Neural cell (in vitro differentiated cells): Measurements from ENCODE around the gene MT4.

Experiments used
- MXI1 ChIP-seq: fragments of 450-650 bp; conservative IDR thresholded peaks from 2 replicates; pipeline ENCODE4 v1.6.1; 2014; ENCODE audit warnings: antibody characterized with exemption, mild to moderate bottlenecking; ENCODE audit not compliant: poor library complexity, severe bottlenecking
- POLR2AphosphoS5 ChIP-seq: IDR thresholded peaks from 2 replicates; pipeline ENCODE4 v1.6.1; 2012
- TF ChIP-seq, protein P1 (sequence below): fragments of 450-650 bp; IDR thresholded peaks from 2 replicates; pipeline ENCODE4 v1.5.1; 2014; ENCODE audit warnings: antibody characterized with exemption, mild to moderate bottlenecking, moderate library complexity; ENCODE audit not compliant: poor library complexity, severe bottlenecking
- TF ChIP-seq, protein P2 (sequence below): IDR thresholded peaks from 2 replicates; pipeline ENCODE4 v1.6.1; 2012; ENCODE audit warnings: borderline replicate concordance

DNA sequence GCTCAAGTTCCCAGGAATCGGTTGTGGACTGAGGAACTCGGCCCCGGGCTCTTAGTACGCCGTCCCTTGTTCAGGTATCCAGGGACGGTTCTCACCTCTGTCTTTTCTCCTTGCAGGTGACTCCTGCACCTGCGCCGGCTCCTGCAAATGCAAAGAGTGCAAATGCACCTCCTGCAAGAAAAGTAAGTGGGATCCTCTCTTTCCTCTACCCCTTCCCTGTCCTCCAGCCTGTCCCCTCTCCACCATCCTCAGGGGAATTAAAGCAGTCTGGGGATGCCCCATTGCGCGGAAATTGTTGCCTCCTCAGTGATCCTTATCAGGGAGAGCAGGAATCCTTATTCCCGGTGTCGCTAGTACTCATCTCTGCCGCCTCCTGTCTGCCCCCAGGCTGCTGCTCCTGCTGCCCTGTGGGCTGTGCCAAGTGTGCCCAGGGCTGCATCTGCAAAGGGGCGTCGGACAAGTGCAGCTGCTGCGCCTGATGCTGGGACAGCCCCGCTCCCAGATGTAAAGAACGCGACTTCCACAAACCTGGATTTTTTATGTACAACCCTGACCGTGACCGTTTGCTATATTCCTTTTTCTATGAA lies 44.1 kb downstream of the MT4 start:
- TF ChIP-seq POLR2AphosphoS5 (no peak), MXI1 (no peak)
- TF ChIP-seq, protein P1, sequence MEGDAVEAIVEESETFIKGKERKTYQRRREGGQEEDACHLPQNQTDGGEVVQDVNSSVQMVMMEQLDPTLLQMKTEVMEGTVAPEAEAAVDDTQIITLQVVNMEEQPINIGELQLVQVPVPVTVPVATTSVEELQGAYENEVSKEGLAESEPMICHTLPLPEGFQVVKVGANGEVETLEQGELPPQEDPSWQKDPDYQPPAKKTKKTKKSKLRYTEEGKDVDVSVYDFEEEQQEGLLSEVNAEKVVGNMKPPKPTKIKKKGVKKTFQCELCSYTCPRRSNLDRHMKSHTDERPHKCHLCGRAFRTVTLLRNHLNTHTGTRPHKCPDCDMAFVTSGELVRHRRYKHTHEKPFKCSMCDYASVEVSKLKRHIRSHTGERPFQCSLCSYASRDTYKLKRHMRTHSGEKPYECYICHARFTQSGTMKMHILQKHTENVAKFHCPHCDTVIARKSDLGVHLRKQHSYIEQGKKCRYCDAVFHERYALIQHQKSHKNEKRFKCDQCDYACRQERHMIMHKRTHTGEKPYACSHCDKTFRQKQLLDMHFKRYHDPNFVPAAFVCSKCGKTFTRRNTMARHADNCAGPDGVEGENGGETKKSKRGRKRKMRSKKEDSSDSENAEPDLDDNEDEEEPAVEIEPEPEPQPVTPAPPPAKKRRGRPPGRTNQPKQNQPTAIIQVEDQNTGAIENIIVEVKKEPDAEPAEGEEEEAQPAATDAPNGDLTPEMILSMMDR = no peak
- TF ChIP-seq, protein P2, sequence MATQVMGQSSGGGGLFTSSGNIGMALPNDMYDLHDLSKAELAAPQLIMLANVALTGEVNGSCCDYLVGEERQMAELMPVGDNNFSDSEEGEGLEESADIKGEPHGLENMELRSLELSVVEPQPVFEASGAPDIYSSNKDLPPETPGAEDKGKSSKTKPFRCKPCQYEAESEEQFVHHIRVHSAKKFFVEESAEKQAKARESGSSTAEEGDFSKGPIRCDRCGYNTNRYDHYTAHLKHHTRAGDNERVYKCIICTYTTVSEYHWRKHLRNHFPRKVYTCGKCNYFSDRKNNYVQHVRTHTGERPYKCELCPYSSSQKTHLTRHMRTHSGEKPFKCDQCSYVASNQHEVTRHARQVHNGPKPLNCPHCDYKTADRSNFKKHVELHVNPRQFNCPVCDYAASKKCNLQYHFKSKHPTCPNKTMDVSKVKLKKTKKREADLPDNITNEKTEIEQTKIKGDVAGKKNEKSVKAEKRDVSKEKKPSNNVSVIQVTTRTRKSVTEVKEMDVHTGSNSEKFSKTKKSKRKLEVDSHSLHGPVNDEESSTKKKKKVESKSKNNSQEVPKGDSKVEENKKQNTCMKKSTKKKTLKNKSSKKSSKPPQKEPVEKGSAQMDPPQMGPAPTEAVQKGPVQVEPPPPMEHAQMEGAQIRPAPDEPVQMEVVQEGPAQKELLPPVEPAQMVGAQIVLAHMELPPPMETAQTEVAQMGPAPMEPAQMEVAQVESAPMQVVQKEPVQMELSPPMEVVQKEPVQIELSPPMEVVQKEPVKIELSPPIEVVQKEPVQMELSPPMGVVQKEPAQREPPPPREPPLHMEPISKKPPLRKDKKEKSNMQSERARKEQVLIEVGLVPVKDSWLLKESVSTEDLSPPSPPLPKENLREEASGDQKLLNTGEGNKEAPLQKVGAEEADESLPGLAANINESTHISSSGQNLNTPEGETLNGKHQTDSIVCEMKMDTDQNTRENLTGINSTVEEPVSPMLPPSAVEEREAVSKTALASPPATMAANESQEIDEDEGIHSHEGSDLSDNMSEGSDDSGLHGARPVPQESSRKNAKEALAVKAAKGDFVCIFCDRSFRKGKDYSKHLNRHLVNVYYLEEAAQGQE = no peak
